Endothelial cell of umbilical vein (primary cell): ENCODE measurements around the gene STPG3.

Source experiments
- EZH2 ChIP-seq: IDR thresholded peaks from 2 replicates; pipeline ENCODE4 v1.6.1; 2012; ENCODE audit warnings: borderline replicate concordance, low read depth, mild to moderate bottlenecking, moderate library complexity, low read length, inconsistent platforms; ENCODE audit not compliant: severe bottlenecking
- POLR2A ChIP-seq: IDR thresholded peaks from 2 replicates; pipeline ENCODE4 v1.6.1; 2012; ENCODE audit warnings: low read depth, mild to moderate bottlenecking, control low read depth, low read length
- TF ChIP-seq, protein P1 (sequence below), 2 donors: IDR thresholded peaks; 1 replicate in 1 of 2; 2 replicates in 1 of 2; pipeline ENCODE4 v1.5.1; 2011; ENCODE audit warnings: low read length in 2 of 2, mild to moderate bottlenecking in 2 of 2, moderate library complexity in 2 of 2, control low read depth in 1 of 2, inconsistent platforms in 1 of 2, low read depth in 1 of 2; ENCODE audit not compliant: insufficient read depth in 1 of 2; ENCODE audit errors: extremely low read depth in 1 of 2
- TF ChIP-seq, protein P2 (sequence below): IDR thresholded peaks from 2 replicates; pipeline ENCODE4 v1.6.1; 2011; ENCODE audit not compliant: insufficient read depth, insufficient read length

DNA sequence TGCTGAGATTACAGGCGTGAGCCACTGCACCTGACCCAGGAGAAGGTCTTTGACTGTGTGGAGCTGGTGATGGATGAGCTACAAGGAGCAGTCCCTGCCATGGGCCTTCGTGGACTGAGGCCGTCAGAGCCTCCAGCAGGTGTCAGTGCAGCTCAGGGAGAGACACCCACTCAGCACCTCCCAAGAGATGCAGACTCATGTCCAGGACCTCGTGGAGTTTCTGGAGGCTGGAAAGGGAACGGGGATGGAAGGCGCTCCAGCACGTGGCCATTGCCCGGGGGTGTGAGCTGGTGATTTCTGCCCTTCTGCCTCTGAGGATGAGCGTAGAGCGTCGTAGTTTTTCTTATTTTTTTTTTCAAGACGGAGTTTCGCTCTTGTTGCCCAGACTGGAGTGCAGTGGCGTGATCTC is 35.9 kb downstream of the STPG3 start:
- TF ChIP-seq EZH2 (no peak), POLR2A (no peak)
- TF ChIP-seq, protein P1, sequence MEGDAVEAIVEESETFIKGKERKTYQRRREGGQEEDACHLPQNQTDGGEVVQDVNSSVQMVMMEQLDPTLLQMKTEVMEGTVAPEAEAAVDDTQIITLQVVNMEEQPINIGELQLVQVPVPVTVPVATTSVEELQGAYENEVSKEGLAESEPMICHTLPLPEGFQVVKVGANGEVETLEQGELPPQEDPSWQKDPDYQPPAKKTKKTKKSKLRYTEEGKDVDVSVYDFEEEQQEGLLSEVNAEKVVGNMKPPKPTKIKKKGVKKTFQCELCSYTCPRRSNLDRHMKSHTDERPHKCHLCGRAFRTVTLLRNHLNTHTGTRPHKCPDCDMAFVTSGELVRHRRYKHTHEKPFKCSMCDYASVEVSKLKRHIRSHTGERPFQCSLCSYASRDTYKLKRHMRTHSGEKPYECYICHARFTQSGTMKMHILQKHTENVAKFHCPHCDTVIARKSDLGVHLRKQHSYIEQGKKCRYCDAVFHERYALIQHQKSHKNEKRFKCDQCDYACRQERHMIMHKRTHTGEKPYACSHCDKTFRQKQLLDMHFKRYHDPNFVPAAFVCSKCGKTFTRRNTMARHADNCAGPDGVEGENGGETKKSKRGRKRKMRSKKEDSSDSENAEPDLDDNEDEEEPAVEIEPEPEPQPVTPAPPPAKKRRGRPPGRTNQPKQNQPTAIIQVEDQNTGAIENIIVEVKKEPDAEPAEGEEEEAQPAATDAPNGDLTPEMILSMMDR (IDR thresholded peaks at IDR 0.05; ENCODE audit: extremely low read depth in 1 of 2, insufficient read depth in 1 of 2, low read depth in 1 of 2, low read length in 2 of 2), result peak; percentile 65 to 86
- TF ChIP-seq, protein P2, sequence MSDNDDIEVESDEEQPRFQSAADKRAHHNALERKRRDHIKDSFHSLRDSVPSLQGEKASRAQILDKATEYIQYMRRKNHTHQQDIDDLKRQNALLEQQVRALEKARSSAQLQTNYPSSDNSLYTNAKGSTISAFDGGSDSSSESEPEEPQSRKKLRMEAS, result peak; percentile 77
